Chondrocyte (in vitro differentiated cells): ENCODE data around the gene C2orf69. TPM values are rescaled to one million over a fixed set of nuclear protein-coding genes. Genes with fewer than 3 reads are reported as not detected.

Experiments
- DNase-seq: peaks from one replicate; pipeline ENCODE4 v3.0.0; 2021; ENCODE audit warnings: mixed read lengths, low spot score
- H3K27ac Mint-ChIP-seq: one replicate; pipeline ENCODE4 v1.8.0; 2021; ENCODE audit warnings: mild to moderate bottlenecking, moderate library complexity, mixed read lengths; ENCODE audit not compliant: unreplicated experiment
- H3K27me3 Mint-ChIP-seq: 2 replicates; pipeline ENCODE4 v1.8.0; 2021; ENCODE audit warnings: low read depth, mixed read lengths
- H3K36me3 Mint-ChIP-seq: 2 replicates; pipeline ENCODE4 v1.8.0; 2021; ENCODE audit warnings: low read depth, mixed read lengths
- H3K4me1 Mint-ChIP-seq: 2 replicates; pipeline ENCODE4 v1.8.0; 2021; ENCODE audit warnings: low read depth, mild to moderate bottlenecking, mixed read lengths
- H3K4me3 Mint-ChIP-seq: one replicate; pipeline ENCODE4 v1.8.0; 2021; ENCODE audit warnings: mild to moderate bottlenecking, moderate library complexity, mixed read lengths; ENCODE audit not compliant: unreplicated experiment
- H3K9me3 Mint-ChIP-seq: 2 replicates; pipeline ENCODE4 v1.8.0; 2021; ENCODE audit warnings: low read depth, mixed read lengths
- total RNA-seq: library from RNA; stranded (reverse); gene quantifications from 3 replicates; pipeline ENCODE4 v1.2.1, GENCODE V29; 2021
- TF ChIP-seq, protein P1 (sequence below): fragments of 200-600 bp; sonication (generic); IDR thresholded peaks from 2 replicates; pipeline ENCODE4 v1.5.0; 2021; ENCODE audit warnings: antibody characterized with exemption, mild to moderate bottlenecking, moderate library complexity

The C2orf69 gene
- total RNA-seq, 1 donor from 2014 or later: 9.8 TPM

GRCh38 chr2:199958014-199958413 lies 46.9 kb downstream of the C2orf69 start:
- TF ChIP-seq, protein P1, sequence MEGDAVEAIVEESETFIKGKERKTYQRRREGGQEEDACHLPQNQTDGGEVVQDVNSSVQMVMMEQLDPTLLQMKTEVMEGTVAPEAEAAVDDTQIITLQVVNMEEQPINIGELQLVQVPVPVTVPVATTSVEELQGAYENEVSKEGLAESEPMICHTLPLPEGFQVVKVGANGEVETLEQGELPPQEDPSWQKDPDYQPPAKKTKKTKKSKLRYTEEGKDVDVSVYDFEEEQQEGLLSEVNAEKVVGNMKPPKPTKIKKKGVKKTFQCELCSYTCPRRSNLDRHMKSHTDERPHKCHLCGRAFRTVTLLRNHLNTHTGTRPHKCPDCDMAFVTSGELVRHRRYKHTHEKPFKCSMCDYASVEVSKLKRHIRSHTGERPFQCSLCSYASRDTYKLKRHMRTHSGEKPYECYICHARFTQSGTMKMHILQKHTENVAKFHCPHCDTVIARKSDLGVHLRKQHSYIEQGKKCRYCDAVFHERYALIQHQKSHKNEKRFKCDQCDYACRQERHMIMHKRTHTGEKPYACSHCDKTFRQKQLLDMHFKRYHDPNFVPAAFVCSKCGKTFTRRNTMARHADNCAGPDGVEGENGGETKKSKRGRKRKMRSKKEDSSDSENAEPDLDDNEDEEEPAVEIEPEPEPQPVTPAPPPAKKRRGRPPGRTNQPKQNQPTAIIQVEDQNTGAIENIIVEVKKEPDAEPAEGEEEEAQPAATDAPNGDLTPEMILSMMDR: no peak
- Mint-ChIP-seq H3K27ac (no peak overlapping the region), H3K27me3 (no peaks in the 10 kb centered on the region), H3K4me1 (peaks cover 42% of the 10 kb centered on the region), H3K9me3 (no peaks in the 10 kb centered on the region), H3K36me3 (peaks cover 12% of the 10 kb centered on the region), H3K4me3 (no peak overlapping the region)
- no peak for DNase-seq

GRCh38 chr2:199962203-199962602 lies 51.1 kb downstream of the C2orf69 start:
- DNase-seq: no peak
- Mint-ChIP-seq H3K27me3 (no peaks in the 10 kb centered on the region), H3K4me1 (peaks cover 14% of the 10 kb centered on the region), H3K27ac (no peak overlapping the region), H3K4me3 (no peak overlapping the region), H3K36me3 (peaks cover 23% of the 10 kb centered on the region), H3K9me3 (no peaks in the 10 kb centered on the region)
- TF ChIP-seq, protein P1: no peak

- Mint-ChIP-seq H3K27me3 (no peaks in the 10 kb centered on the region), H3K27ac (no peak overlapping the region), H3K9me3 (no peaks in the 10 kb centered on the region), H3K4me3 (no peak overlapping the region), H3K36me3 (peaks cover 21% of the 10 kb centered on the region), H3K4me1 (no peaks in the 10 kb centered on the region)
- DNase-seq: no peak
- TF ChIP-seq, protein P1: no peak
Measured at GRCh38 chr2:199966405-199966804, 55.3 kb downstream of the C2orf69 start.

- H3K4me3 Mint-ChIP-seq: no peak overlapping the region
- peaks cover 17% of the 10 kb centered on the region for H3K36me3 Mint-ChIP-seq
- H3K4me1 Mint-ChIP-seq: no peaks in the 10 kb centered on the region
- H3K27ac Mint-ChIP-seq: no peak overlapping the region
- no peaks in the 10 kb centered on the region for H3K9me3 Mint-ChIP-seq
- no peaks in the 10 kb centered on the region for H3K27me3 Mint-ChIP-seq
- TF ChIP-seq, protein P1: no peak
- no peak for DNase-seq
Measured at GRCh38 chr2:199966976-199967375, 55.9 kb downstream of the C2orf69 start.

GRCh38 chr2:199968126-199968525 lies 57.0 kb downstream of the C2orf69 start:
- Mint-ChIP-seq H3K27me3 (no peaks in the 10 kb centered on the region), H3K27ac (no peak overlapping the region), H3K4me3 (no peak overlapping the region), H3K9me3 (no peaks in the 10 kb centered on the region), H3K4me1 (no peaks in the 10 kb centered on the region), H3K36me3 (peaks cover 11% of the 10 kb centered on the region)
- DNase-seq: no peak
- TF ChIP-seq, protein P1: no peak
